MM.1S (cell line): ENCODE results near the gene GOLT1A.

Source experiments
- DNase-seq: peaks from one replicate; pipeline ENCODE4 v3.0.0-alpha.2; 2015
- H2AFZ ChIP-seq: fragments of 300-600 bp; sonication (generic); 2 replicates; pipeline ENCODE4 v1.6.0; 2016; ENCODE audit warnings: antibody characterized with exemption, low read length
- H3F3A ChIP-seq: fragments of 300-600 bp; sonication (generic); 2 replicates; pipeline ENCODE4 v1.6.1; 2016; ENCODE audit warnings: mild to moderate bottlenecking, antibody characterized with exemption, low read length, moderate library complexity, mixed read lengths; ENCODE audit not compliant: insufficient read depth
- H3K27ac ChIP-seq: fragments of 300-600 bp; sonication (generic); 2 replicates; pipeline ENCODE4 v1.5.1; 2016; ENCODE audit warnings: mild to moderate bottlenecking, low read length
- H3K27me3 ChIP-seq: fragments of 300-600 bp; sonication (generic); replicated peaks from 2 replicates; pipeline ENCODE4 v1.6.0; 2016; ENCODE audit warnings: low read length; ENCODE audit not compliant: insufficient read depth
- H3K36me3 ChIP-seq: fragments of 300-600 bp; sonication (generic); replicated peaks from 2 replicates; pipeline ENCODE4 v1.6.1; 2016; ENCODE audit warnings: mild to moderate bottlenecking, low read length, mixed read lengths; ENCODE audit not compliant: insufficient read depth
- H3K4me1 ChIP-seq: fragments of 300-600 bp; sonication (generic); 2 replicates; pipeline ENCODE4 v1.6.1; 2016; ENCODE audit warnings: low read length, mixed read lengths
- H3K4me2 ChIP-seq: fragments of 300-600 bp; sonication (generic); 2 replicates; pipeline ENCODE4 v1.6.0; 2016; ENCODE audit warnings: low read depth, low read length
- H3K4me3 ChIP-seq: fragments of 300-600 bp; sonication (generic); 2 replicates; pipeline ENCODE4 v1.5.1; 2016; ENCODE audit warnings: low read length, mixed read lengths
- H3K79me2 ChIP-seq: fragments of 300-600 bp; sonication (generic); 2 replicates; pipeline ENCODE4 v1.6.1; 2016; ENCODE audit warnings: mixed run types, low read length, mixed read lengths
- H3K9ac ChIP-seq: fragments of 300-600 bp; sonication (generic); 2 replicates; pipeline ENCODE4 v1.6.1; 2016; ENCODE audit warnings: low read length, mixed read lengths
- H3K9me2 ChIP-seq: fragments of 300-600 bp; sonication (generic); replicated peaks from 2 replicates; pipeline ENCODE4 v1.6.1; 2016; ENCODE audit warnings: mild to moderate bottlenecking, low read length, mixed read lengths; ENCODE audit not compliant: insufficient read depth
- H3K9me3 ChIP-seq: fragments of 300-600 bp; sonication (generic); replicated peaks from 2 replicates; pipeline ENCODE4 v1.6.1; 2016; ENCODE audit warnings: mild to moderate bottlenecking, low read length, mixed read lengths; ENCODE audit not compliant: insufficient read depth
- H4K20me1 ChIP-seq: fragments of 300-600 bp; sonication (generic); 2 replicates; pipeline ENCODE4 v1.6.1; 2016; ENCODE audit warnings: mild to moderate bottlenecking, low read length, moderate library complexity, mixed read lengths; ENCODE audit not compliant: insufficient read depth
- EZH2 ChIP-seq: fragments of 300-600 bp; sonication (generic); optimal IDR thresholded peaks from 2 replicates; pipeline ENCODE3; 2017; ENCODE audit warnings: low read depth, mild to moderate bottlenecking, antibody characterized with exemption, low read length, mixed read lengths
- EZH2phosphoT487 ChIP-seq: fragments of 300-600 bp; sonication (generic); IDR thresholded peaks from 2 replicates; pipeline ENCODE4 v1.6.1; 2018; ENCODE audit warnings: antibody characterized with exemption, low read length
- TF ChIP-seq, protein P1 (sequence below): fragments of 300-600 bp; sonication (generic); IDR thresholded peaks from 2 replicates; pipeline ENCODE4 v1.5.1; 2016; ENCODE audit warnings: antibody characterized with exemption, low read length, mixed read lengths

The GOLT1A gene

DNA sequence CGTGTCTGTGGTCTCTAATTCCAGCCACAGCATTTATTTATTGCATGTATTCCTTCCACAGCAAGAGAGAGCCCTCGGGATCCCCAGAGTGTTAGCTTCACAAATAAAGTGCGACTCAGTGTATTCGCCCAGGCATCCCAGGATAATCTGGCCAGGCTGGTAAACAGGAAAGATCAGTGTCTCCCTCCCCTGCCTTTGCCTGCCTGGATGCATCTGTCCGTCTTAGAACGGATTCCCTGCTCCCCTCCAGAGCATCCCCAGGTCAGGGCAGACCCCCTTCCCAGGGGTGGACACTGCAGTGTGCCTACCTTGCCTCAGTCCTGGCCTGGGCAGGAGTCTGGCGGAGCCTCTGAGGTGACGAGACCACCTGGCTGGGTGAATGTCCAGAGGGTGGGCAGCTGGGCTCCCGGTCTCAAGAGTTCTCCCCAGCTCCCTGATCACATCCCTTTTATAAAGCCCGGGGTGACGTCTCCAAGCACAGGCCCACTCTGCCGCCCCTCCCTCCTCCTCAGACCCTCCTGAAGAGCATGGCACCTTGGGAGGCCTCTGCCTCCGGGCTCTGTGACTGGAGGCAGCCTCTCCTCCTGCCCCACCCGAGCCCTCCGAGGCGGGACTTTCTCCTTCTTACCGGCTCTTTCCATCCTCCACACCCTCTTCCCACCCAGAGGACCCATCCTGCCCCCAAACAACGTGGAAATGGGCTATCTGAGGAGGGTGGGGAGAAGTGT is 17.6 kb downstream of the GOLT1A start, which contains the start of gene KISS1:
TSS of gene KISS1 (minus strand) at position 424 of the 728 bp plus-strand sequence. CDS start 3,615 bp downstream, outside the sequence.
- H3K9ac ChIP-seq: no peak within 1 kb of the TSS
- H3K4me2 ChIP-seq: no peak within 1 kb of the TSS
- no peaks in the 10 kb centered on the region for H3K9me3 ChIP-seq
- no peaks in the 10 kb centered on the region for H3K4me1 ChIP-seq
- no peaks in the 10 kb centered on the region for H4K20me1 ChIP-seq
- no peak for TF ChIP-seq EZH2
- TF ChIP-seq, protein P1, sequence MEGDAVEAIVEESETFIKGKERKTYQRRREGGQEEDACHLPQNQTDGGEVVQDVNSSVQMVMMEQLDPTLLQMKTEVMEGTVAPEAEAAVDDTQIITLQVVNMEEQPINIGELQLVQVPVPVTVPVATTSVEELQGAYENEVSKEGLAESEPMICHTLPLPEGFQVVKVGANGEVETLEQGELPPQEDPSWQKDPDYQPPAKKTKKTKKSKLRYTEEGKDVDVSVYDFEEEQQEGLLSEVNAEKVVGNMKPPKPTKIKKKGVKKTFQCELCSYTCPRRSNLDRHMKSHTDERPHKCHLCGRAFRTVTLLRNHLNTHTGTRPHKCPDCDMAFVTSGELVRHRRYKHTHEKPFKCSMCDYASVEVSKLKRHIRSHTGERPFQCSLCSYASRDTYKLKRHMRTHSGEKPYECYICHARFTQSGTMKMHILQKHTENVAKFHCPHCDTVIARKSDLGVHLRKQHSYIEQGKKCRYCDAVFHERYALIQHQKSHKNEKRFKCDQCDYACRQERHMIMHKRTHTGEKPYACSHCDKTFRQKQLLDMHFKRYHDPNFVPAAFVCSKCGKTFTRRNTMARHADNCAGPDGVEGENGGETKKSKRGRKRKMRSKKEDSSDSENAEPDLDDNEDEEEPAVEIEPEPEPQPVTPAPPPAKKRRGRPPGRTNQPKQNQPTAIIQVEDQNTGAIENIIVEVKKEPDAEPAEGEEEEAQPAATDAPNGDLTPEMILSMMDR: no peak
- H2AFZ ChIP-seq: no peak within 1 kb of the TSS
- no peak for DNase-seq
- H3K27me3 ChIP-seq: peaks cover 51% of the 10 kb centered on the region
- no peaks in the 10 kb centered on the region for H3K36me3 ChIP-seq
- no peaks in the 10 kb centered on the region for H3K9me2 ChIP-seq
- H3K27ac ChIP-seq: no peak within 1 kb of the TSS
- no peak within 1 kb of the TSS for H3K4me3 ChIP-seq
- H3F3A ChIP-seq: no peaks in the 10 kb centered on the region
- no peaks in the 10 kb centered on the region for H3K79me2 ChIP-seq

DNA sequence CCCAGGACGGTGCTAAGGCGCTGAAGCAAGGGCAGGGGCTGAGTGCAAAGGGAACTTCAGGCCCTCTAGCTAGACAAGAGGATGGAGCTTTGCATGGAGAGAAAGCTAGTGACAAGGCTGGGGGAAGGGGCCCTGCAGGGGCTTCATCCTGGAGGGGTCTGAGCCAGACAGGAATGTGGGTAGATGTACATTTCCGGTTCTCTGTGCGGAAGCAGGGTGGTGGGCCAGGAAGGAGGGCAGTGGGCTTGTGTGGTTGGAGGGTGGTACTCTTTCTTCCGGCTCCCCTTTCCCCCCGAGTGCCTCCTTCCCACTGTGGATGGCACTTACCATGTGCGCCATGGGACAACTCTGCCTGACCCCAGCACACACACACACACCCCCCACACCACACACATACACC is 19.0 kb downstream of the GOLT1A start:
- Histone ChIP-seq H3K79me2 (no peaks in the 10 kb centered on the region), H2AFZ (no peak overlapping the region), H3K27ac (no peak overlapping the region), H3K9ac (no peak overlapping the region), H3K4me3 (no peak overlapping the region), H3F3A (no peaks in the 10 kb centered on the region), H3K9me2 (no peaks in the 10 kb centered on the region), H3K36me3 (no peaks in the 10 kb centered on the region), H4K20me1 (no peaks in the 10 kb centered on the region), H3K4me2 (no peak overlapping the region), H3K27me3 (peaks cover 63% of the 10 kb centered on the region), H3K9me3 (no peaks in the 10 kb centered on the region), H3K4me1 (no peaks in the 10 kb centered on the region)
- TF ChIP-seq, protein P1: no peak
- TF ChIP-seq EZH2phosphoT487: no peak
- TF ChIP-seq EZH2: no peak
- no peak for DNase-seq

DNA sequence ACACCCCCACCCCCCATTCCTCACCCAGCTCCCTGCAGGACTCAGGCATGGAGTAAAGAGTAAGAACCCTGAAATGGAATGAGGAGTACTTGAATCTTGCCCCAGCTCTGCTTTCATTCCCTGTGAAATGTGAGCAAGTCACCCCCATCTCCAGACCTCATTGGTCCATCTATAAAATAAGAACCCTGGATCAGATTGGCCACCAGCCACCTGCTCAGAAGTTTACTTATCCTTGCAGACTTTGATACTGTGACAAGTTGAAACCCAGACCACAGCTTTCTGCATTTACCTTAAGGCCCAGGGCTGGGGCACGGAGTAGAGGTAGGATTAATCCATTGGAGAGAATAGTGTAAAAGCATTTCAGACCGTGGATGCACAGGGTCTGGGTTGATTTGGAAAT is 19.7 kb downstream of the GOLT1A start:
- no peak overlapping the region for H2AFZ ChIP-seq
- TF ChIP-seq, protein P1: no peak
- no peak for TF ChIP-seq EZH2phosphoT487
- no peak for TF ChIP-seq EZH2
- H3K36me3 ChIP-seq: no peaks in the 10 kb centered on the region
- H3K9ac ChIP-seq: no peak overlapping the region
- H3K27me3 ChIP-seq: peaks cover 64% of the 10 kb centered on the region
- no peaks in the 10 kb centered on the region for H4K20me1 ChIP-seq
- H3K79me2 ChIP-seq: no peaks in the 10 kb centered on the region
- no peaks in the 10 kb centered on the region for H3K9me2 ChIP-seq
- no peak overlapping the region for H3K4me2 ChIP-seq
- H3K4me3 ChIP-seq: no peak overlapping the region
- no peak overlapping the region for H3K27ac ChIP-seq
- H3K4me1 ChIP-seq: no peaks in the 10 kb centered on the region
- DNase-seq: no peak
- no peaks in the 10 kb centered on the region for H3K9me3 ChIP-seq
- H3F3A ChIP-seq: no peaks in the 10 kb centered on the region
